AG04450 (cell line): Measurements from ENCODE around the gene SERPINA6. TPM values are rescaled to one million over a fixed set of nuclear protein-coding genes. Genes with fewer than 3 reads are reported as not detected.

Experiments used
- CTCF ChIA-PET: fragments of 300-600, 350-600 bp; formaldehyde crosslinking; extraction: SDS; loops from one replicate; lab custom pipeline; 2022; ENCODE audit warnings: antibody characterized with exemption, inconsistent platforms; lab: Charles Lee
- POLR2A ChIA-PET: fragments of 350-600 bp; formaldehyde crosslinking; extraction: SDS; loops from one replicate; lab custom pipeline; 2021; ENCODE audit warnings: antibody characterized with exemption, inconsistent platforms; lab: Yijun Ruan, JAX
- DNase-seq: peaks from one replicate; pipeline ENCODE4 v3.0.0-alpha.2; 2011; ENCODE audit warnings: low read depth, low spot score
- H3K27ac ChIP-seq: one replicate; pipeline ENCODE4 v1.5.1; 2012; ENCODE audit warnings: low read depth, low read length, control low read depth
- H3K27me3 ChIP-seq: one replicate; pipeline ENCODE4 v1.6.0; 2012; ENCODE audit warnings: low read length; ENCODE audit not compliant: control insufficient read depth, insufficient read depth
- H3K4me3 ChIP-seq: 2 replicates; pipeline ENCODE4 v1.5.1; 2011; ENCODE audit warnings: mild to moderate bottlenecking, low read depth, low read length, control low read depth
- H3K9me3 ChIP-seq: 2 replicates; pipeline ENCODE4 v1.5.1; 2012; ENCODE audit warnings: low read length; ENCODE audit not compliant: control insufficient read depth, insufficient read depth
- polyA plus RNA-seq: library from polyadenylated mRNA; depleted of rRNA; stranded (reverse); fragments of >200 nt; gene quantifications from 2 replicates; pipeline ENCODE4 v1.2.3, GENCODE V29; 2011
- TF ChIP-seq, protein P1 (sequence below): IDR thresholded peaks from 2 replicates; pipeline ENCODE4 v1.5.1; 2011; ENCODE audit warnings: low read depth, low read length, control low read depth, inconsistent platforms

Gene SERPINA6
- polyA plus RNA-seq, 1 experiment, result not detected

- no peak for DNase-seq
- Histone ChIP-seq H3K9me3 (no peaks in the 10 kb centered on the region; the same call in 1 of the 2 replicates), H3K4me3 (no peak overlapping the region), H3K27ac (no peak overlapping the region), H3K27me3 (peaks cover 2% of the 10 kb centered on the region)
- TF ChIP-seq, protein P1, sequence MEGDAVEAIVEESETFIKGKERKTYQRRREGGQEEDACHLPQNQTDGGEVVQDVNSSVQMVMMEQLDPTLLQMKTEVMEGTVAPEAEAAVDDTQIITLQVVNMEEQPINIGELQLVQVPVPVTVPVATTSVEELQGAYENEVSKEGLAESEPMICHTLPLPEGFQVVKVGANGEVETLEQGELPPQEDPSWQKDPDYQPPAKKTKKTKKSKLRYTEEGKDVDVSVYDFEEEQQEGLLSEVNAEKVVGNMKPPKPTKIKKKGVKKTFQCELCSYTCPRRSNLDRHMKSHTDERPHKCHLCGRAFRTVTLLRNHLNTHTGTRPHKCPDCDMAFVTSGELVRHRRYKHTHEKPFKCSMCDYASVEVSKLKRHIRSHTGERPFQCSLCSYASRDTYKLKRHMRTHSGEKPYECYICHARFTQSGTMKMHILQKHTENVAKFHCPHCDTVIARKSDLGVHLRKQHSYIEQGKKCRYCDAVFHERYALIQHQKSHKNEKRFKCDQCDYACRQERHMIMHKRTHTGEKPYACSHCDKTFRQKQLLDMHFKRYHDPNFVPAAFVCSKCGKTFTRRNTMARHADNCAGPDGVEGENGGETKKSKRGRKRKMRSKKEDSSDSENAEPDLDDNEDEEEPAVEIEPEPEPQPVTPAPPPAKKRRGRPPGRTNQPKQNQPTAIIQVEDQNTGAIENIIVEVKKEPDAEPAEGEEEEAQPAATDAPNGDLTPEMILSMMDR, result no peak
- POLR2A ChIA-PET, result no interaction called here
- CTCF ChIA-PET, result no interaction called here
Measured at GRCh38 chr14:94292526-94292871, 30.6 kb downstream of the SERPINA6 start.

GRCh38 chr14:94291906-94292525 lies 31.1 kb downstream of the SERPINA6 start:
- ChIA-PET CTCF (no interaction called here), POLR2A (no interaction called here)
- H3K9me3 ChIP-seq, result no peaks in the 10 kb centered on the region; the same call in 1 of the 2 replicates
- no peak overlapping the region for H3K27ac ChIP-seq
- no peak for DNase-seq
- peaks cover 2% of the 10 kb centered on the region for H3K27me3 ChIP-seq
- TF ChIP-seq, protein P1, result no peak
- H3K4me3 ChIP-seq, result no peak overlapping the region

DNA sequence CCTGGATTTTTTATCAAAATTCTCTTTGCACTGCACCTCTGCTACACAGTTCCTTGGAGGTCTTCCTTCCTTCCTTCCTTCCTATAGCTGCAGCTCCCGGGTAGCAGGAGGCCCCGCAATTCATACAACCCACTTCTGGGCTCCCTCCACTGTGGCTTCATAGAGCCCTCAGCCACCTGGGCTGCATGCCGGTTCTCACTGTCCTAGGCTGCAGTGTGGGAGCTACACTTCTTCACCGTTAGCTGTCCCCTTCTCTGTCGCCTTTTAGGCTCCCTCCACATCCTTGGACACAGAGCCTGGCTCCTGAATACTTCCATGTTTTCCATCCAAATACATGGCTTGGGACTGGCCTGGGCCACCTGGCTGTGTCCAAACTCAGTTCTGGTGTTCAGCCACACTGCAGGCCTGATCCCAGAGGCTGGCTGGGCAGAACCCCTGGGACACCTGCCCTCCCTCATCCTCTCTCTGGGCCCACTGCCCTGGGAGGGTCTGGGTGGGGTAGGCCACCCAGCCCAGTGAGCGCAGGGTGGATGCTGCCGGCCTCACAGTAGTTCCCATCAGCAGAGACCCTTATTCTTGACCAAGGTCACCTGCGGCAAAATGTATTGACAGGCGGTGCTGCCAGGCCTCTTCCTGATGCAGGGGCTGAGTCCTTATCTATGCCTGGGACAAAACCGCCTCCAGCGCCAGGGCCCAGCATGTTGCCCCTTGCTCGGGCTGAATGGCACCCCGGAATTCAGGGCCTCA lies 31.8 kb downstream of the SERPINA6 start:
- peaks cover 2% of the 10 kb centered on the region for H3K27me3 ChIP-seq
- no peak for DNase-seq
- ChIA-PET POLR2A (no interaction called here), CTCF (no interaction called here)
- no peak overlapping the region for H3K27ac ChIP-seq
- TF ChIP-seq, protein P1, result no peak
- no peak overlapping the region for H3K4me3 ChIP-seq
- H3K9me3 ChIP-seq, result no peaks in the 10 kb centered on the region; the same call in 1 of the 2 replicates

DNA sequence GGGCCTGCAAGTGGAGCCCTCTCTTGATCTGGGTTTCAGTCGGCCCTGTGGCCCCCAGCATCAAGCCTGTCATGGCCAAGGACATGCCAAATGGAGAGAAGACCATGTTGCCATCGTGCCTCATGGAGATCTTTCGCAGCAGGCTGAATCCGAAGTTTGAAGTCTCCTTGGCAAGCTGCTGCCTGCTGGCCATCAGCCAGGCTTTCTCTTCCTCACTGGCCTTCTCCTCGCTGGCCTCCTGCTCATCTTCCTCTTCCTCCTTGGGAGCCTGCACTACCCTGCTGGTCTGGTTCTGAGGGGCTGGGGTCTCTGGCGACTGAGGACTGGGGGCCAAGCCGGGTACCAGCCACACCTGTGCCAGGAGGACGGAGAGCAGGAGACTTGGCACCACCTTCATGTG lies 32.9 kb downstream of the SERPINA6 start:
- H3K27me3 ChIP-seq, result peaks cover 2% of the 10 kb centered on the region
- no peak overlapping the region for H3K27ac ChIP-seq
- ChIA-PET CTCF (no interaction called here), POLR2A (no interaction called here)
- no peaks in the 10 kb centered on the region; the same call in 1 of the 2 replicates for H3K9me3 ChIP-seq
- no peak overlapping the region for H3K4me3 ChIP-seq
- DNase-seq, result no peak
- TF ChIP-seq, protein P1, result no peak
